GM18502 (cell line): ENCODE measurements around the gene ELOB.

Experiments used
- ATAC-seq: cut with Tn5 transposase; IDR thresholded peaks from one replicate; pipeline ENCODE4 v1.9.1; 2021; ENCODE audit warnings: mild to moderate bottlenecking; ENCODE audit not compliant: unreplicated experiment, poor library complexity

ELOB gene

GRCh38 chr16:2751577-2752034, 25.5 kb downstream of the ELOB start:
- peak; percentile 48 for ATAC-seq

- no peak for ATAC-seq
These were observed 27.1 kb downstream of the ELOB start for GRCh38 chr16:2749936-2750335.

GRCh38 chr16:2749476-2749875, 27.6 kb downstream of the ELOB start:
- no peak for ATAC-seq

- no peak for ATAC-seq
These were observed 28.2 kb downstream of the ELOB start for GRCh38 chr16:2748757-2749455.

- ATAC-seq, result no peak
These were observed 31.1 kb downstream of the ELOB start for GRCh38 chr16:2745961-2746360.

- ATAC-seq, result no peak
These were observed 31.8 kb downstream of the ELOB start for GRCh38 chr16:2745116-2745890.

GRCh38 chr16:2744711-2745110, 32.4 kb downstream of the ELOB start:
- no peak for ATAC-seq

- ATAC-seq, result no peak
These were observed 33.9 kb downstream of the ELOB start for GRCh38 chr16:2743007-2743810.

GRCh38 chr16:2742323-2743006, 34.6 kb downstream of the ELOB start:
- ATAC-seq, result no peak

- no peak for ATAC-seq
These were observed 35.9 kb downstream of the ELOB start for GRCh38 chr16:2741168-2741567.

GRCh38 chr16:2740476-2740875, 36.6 kb downstream of the ELOB start:
- no peak for ATAC-seq

GRCh38 chr16:2739625-2740430, 37.3 kb downstream of the ELOB start:
- no peak for ATAC-seq

GRCh38 chr16:2738615-2739014, 38.5 kb downstream of the ELOB start:
- no peak for ATAC-seq

GRCh38 chr16:2737895-2738418, 39.1 kb downstream of the ELOB start:
- ATAC-seq, result no peak

- ATAC-seq, result no peak
These were observed 39.9 kb downstream of the ELOB start for GRCh38 chr16:2737238-2737605.

GRCh38 chr16:2736476-2737237, 40.4 kb downstream of the ELOB start:
- ATAC-seq, result no peak

- no peak for ATAC-seq
These were observed 42.1 kb downstream of the ELOB start for GRCh38 chr16:2734844-2735515.

GRCh38 chr16:2728034-2728433, 49.0 kb downstream of the ELOB start:
- ATAC-seq, result no peak
